ENCODE measurements around the gene EMC10.
"Not testable (repeated sequence)": the region's sequence is repeated elsewhere in the genome, so short reads cannot be mapped to it uniquely, and the experiment has no call there.

EMC10 gene

DNA sequence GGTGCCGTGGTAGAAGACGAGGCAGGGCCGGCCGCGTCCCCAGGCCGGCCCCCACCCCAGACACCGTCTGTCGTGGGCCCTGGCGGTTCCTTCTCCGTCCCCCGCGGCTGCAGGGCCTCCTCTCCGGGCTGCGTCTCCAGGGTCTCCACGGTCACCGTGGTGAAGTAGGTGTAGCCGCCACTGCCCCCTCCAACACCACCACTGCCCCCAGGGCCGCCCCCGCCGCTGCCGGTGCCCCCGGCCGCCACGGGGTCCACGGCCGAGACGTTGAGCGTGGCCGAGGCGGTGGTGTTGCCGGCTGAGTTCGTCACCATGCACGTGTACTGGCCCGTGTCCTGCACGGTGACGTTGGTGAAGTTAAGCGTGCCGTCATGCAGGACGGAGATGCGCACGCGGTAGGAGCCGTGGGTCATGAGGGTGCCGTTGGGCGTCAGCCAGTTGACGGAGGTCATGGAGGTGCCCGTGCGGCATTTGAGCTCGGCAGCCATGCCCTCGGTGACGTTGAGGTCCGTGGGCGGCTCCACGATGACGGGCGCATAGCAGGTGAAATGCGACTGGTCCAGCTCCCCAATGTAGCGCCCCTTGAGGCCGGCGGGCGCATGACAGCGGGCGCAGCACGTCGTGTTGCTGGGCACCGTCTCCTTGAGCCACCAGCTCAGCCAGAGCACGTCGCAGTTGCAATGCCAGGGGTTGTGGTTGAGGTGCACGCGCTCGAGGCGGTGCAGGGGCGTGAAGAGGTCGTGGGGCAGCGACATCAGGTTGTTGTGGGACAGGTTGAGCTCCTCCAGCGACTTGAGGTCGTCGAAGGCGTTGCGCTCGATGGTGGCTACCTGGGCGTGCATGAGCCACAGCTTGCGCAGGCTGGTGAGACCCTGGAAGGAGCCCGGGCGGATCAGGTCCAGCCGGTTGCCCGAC is 42.0 kb downstream of the EMC10 start:
- no peak overlapping the region for H3K27ac ChIP-seq
- TF ChIP-seq, protein P1, sequence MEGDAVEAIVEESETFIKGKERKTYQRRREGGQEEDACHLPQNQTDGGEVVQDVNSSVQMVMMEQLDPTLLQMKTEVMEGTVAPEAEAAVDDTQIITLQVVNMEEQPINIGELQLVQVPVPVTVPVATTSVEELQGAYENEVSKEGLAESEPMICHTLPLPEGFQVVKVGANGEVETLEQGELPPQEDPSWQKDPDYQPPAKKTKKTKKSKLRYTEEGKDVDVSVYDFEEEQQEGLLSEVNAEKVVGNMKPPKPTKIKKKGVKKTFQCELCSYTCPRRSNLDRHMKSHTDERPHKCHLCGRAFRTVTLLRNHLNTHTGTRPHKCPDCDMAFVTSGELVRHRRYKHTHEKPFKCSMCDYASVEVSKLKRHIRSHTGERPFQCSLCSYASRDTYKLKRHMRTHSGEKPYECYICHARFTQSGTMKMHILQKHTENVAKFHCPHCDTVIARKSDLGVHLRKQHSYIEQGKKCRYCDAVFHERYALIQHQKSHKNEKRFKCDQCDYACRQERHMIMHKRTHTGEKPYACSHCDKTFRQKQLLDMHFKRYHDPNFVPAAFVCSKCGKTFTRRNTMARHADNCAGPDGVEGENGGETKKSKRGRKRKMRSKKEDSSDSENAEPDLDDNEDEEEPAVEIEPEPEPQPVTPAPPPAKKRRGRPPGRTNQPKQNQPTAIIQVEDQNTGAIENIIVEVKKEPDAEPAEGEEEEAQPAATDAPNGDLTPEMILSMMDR (conservative IDR thresholded peaks at IDR 0.05), result no peak

DNA sequence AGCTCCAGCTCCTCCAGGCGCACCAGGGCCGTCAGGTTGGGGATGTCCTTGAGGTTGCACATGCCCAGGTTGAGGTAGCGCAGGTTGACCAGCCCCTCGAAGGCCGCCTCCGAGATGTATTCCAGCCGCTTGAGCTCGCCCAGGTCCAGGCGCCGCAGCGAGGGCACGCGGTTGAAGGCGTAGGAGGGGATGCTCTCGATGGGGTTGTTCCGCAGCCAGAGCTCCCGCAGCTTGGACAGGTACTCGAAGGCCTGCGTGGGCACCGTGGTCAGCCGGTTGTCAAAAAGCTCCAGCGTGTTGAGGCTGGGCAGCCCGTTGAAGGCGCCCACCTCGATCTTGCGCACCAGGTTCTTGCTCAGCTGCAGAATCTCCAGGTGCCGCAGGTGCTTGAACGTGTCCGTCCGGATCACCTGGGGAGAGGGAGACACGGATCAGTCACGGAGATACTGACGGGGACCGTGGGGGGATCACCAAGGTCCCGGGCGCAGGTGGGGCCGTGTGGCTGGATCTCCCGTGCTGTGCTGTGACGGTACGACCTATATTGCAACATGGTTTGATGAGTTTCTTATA is 42.8 kb downstream of the EMC10 start:
- no peak overlapping the region for H3K27ac ChIP-seq
- TF ChIP-seq, protein P1 (conservative IDR thresholded peaks at IDR 0.05), result no peak

DNA sequence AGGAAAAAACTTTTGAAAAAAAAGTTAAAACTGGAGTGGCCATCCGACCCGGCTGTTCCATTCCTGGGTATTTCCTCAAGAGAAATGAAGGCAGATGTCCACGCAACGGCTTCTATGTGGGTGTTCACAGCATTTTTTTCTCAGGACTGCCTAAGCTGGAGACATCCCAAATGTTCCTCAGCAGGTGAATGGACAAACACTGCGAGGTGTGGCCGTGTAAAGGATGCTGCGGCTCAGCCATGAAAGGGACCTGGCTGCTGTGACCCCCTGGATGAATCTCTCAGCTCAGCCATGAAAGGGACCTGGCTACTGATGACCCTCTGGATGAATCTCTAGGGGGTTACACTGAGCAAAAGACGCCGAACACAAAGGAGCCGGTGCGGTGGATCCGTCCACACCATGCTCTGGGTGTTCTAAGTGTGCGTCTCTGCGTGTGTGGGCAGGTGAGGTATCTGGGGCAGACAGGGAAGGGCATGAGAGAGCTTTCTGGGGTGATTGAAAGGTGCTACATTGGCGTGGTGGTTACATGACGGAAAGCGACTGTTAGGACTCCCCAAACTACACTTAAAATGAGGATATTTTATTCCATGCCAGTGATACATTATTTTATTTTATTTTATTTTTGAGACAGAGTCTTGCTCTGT is 44.6 kb downstream of the EMC10 start:
- TF ChIP-seq, protein P1 (conservative IDR thresholded peaks at IDR 0.05), result no peak
- no peak overlapping the region for H3K27ac ChIP-seq

DNA sequence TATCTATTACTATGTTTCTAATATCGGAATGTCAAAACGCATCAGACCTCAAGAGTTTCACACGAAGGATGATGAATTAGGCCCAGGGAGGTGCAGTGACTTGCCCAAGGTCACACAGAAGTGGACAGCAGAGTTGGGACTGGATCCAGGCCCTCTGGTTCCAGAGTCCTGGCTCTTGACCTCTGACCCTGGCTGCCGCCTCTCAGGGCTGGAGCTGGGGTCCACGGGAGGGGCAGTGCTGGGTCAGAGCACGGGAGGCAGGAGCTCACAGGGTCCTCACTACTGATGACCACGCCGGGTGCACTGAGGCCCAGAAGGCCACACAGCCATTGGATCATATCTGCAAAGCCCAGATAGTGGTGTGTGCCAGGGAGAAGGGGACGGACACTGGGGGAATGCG is 46.6 kb downstream of the EMC10 start:
- TF ChIP-seq, protein P1 (conservative IDR thresholded peaks at IDR 0.05), result no peak
- no peak overlapping the region for H3K27ac ChIP-seq

DNA sequence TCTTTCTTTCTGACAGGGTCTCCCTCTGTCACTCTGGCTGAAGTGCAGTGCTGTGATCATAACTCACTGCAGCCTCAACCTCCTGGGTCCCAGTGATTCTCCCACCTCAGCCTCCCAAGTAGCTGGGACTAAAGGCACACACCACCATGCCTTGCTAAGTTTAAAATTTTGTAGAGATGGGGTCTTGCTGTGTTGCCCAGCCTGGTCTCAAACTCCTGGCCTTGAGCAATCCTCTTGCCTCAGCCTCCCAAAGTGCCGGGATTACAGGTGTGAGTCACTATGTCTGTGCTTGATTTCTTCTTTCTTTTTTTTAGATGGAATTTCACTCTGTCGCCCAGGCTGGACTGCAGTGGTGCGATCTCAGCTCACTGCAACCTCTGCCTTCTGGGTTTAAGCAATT is 51.7 kb downstream of the EMC10 start:
- H3K27ac ChIP-seq, result not testable (repeated sequence)

DNA sequence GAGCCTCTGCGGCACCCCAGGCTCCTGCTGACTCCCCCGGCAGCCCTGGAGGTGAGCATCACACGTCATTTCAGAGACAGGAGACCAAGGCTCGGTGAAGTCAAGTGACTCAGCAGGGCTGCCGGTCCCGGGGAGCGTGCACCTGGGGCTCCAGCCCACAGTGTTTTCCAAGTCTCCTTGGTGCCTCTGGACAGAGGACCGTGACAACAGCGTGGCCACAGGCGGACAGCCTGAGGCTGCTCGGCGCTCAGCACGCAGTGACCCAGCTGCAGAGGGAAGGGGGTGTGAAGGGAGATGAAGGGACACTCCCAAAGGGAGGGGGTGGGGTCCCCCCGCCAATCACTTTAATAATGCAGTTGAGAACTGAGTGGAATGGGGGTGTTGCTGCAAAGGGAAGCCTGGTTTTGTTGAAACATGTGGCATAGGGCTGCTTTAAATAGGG is 54.9 kb downstream of the EMC10 start:
- no peak overlapping the region for H3K27ac ChIP-seq
- TF ChIP-seq, protein P1 (conservative IDR thresholded peaks at IDR 0.05), result no peak

DNA sequence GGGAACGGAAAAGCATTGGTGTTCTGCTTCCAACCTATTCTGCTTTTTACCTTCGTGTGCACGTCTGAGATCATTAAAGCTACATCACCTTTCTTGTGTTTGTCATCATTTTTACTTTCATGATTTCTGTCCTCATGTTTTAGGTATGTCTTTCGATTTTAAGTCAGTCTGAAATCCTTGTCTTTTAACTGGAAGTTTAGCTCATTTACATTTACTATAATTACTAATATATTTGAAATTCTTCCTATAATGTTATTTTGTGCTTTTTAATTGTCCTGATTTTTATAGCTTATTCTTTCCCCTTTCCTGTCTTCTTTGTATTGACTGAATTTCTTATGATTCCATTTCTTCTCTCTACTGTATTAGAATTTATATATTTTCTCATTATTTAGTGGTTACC is 56.6 kb downstream of the EMC10 start:
- TF ChIP-seq, protein P1 (conservative IDR thresholded peaks at IDR 0.05), result no peak
- H3K27ac ChIP-seq, result no peak overlapping the region

Data from VCaP (cell line).